Vagina (tissue), 2 donors: ENCODE results near the gene ZFHX3.

Experiments used
- CTCF ChIP-seq, 3 experiments: fragments of 450-650 bp in 2 of 3; fragments of 200-600 bp in 1 of 3; sonication (generic) in 1 of 3; IDR thresholded peaks; one replicate each; pipeline ENCODE4 v1.5.1; 2017 to 2019; ENCODE audit warnings: antibody characterized with exemption in 3 of 3, mild to moderate bottlenecking in 2 of 3, moderate library complexity in 2 of 3
- POLR2A ChIP-seq, 2 donors: fragments of 450-650 bp; IDR thresholded peaks; one replicate each; pipeline ENCODE4 v1.6.1; 2017; ENCODE audit warnings: antibody characterized with exemption in 2 of 2, mild to moderate bottlenecking in 2 of 2, moderate library complexity in 2 of 2
- POLR2AphosphoS5 ChIP-seq, 2 donors: sonication (generic); formaldehyde crosslinking; IDR thresholded peaks; one replicate each; pipeline ENCODE4 v1.9.0; 2017; ENCODE audit warnings: antibody characterized with exemption in 2 of 2, mild to moderate bottlenecking in 2 of 2, low read depth in 1 of 2; ENCODE audit not compliant: insufficient read depth in 1 of 2

DNA sequence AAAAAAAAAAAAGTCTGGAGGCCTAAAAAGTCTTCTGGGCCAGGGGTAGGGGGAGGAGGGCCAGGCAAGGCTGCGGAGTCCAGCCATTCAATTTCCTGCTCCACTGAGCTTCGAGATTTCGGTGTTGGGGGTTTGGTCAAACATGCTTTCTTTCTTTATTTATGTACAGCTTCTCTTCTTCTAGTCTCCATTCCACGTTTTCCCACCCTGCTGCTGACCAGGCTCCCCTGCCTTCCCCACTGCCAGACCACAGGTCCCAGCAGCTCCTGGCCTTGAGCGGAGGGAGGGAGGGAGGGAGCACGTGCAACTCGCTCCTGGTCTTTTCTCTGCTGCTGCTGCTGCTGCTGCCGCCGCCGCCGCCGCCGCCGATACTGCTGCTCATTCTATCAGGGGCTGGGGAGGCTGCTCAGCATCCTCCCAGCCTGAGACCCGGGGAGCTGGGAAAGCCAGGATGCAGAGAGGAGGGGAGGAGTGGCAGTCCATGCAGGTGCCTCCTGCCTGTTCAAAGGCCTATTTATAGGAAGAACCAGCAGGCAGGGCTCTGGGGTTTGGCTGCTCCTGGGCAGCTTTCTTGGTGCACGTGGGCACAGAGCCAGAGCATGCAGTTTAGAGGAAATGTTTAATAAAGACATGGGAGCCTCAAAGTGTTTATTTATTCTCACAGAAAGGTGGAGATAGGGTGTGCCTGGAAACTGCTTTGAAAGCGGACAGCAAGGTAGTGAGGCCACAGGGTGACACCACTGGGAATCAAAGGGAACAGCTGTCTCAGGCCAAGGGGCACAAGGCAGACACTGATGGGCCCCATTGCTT is 23.4 kb upstream of the ZFHX3 start:
- no peak for TF ChIP-seq CTCF (IDR thresholded peaks at IDR 0.05)
- TF ChIP-seq POLR2A (IDR thresholded peaks at IDR 0.05), result no peak
- peak in 1 of 2 donors; percentile 15 for TF ChIP-seq POLR2AphosphoS5 (IDR thresholded peaks at IDR 0.05; ENCODE audit: insufficient read depth in 1 of 2, low read depth in 1 of 2)
